ENCODE data around the gene BTNL8. TPM values are rescaled to one million over a fixed set of nuclear protein-coding genes. Genes with fewer than 3 reads are reported as not detected.

Gene BTNL8
- polyA plus RNA-seq, 3 donors = 0.13 to 0.50 (median 0.13) TPM

DNA sequence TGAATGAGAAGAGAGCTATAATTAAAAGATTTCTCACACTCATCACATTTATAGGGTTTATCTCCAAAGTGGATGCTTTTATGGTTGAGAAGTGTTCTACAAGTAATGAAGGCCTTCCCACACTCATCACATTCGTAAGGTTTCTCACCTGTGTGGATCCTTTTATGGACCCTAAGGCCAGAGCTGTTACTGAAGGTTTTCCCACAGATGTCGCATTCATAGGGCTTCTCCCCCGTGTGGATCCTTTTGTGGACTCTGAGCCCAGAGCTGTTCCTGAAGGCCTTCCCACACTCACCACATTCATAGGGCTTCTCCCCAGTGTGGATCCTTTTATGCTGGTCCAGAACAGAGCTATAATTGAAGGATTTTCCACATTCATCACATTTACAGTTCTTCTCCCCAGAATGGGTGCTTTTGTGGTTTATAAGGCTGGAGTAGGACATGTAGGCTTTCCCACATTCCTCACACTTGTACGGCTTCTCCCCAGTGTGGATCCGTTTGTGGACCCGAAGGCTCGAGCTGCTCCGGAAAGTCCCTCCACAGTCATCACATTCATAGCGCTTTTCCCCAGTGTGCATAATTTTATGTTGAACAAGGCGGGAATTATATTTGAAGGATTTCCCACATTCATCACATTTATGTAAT, 48.4 kb upstream of the BTNL8 start:
- H3K36me3 Mint-ChIP-seq = peaks cover 37 to 45% of the 10 kb centered on the region in 2 donors
- Histone ChIP-seq H3K4me2 (replicated peaks; ENCODE audit: extremely low read depth, low read length, poor library complexity, severe bottlenecking) (no peak overlapping the region), H3K27ac (ENCODE audit: low read depth in 1 of 2, low read length in 2 of 2) (no peak overlapping the region)

DNA sequence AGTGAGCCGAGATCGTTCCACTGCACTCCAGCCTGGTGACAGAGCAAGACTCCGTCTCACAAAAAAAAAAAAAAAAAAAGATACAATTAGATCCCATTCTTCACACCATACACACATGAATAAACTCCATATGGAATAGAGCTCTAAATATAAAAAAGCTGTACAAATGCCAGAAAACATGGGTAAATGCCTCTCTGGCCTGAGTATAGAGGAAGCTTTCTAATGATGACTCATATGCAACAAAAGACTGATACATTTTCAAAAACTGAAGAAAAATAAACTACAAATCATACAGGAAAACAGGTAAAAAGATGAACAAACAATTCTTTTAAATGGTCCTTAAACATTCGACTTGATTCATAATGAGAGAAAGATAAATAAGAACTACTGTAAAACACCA, 46.5 kb upstream of the BTNL8 start:
- H2AFZ ChIP-seq (ENCODE audit: insufficient read depth, low read depth, low read length, poor library complexity, severe bottlenecking) = no peak overlapping the region
- no peaks in the 10 kb centered on the region for H3K27me3 ChIP-seq (ENCODE audit: control insufficient read depth in 2 of 2, insufficient read depth in 2 of 2, low read length in 2 of 2)
- peaks cover 31 to 62% of the 10 kb centered on the region in 2 donors for H3K36me3 ChIP-seq (replicated peaks in 1 of 2; ENCODE audit: control insufficient read depth in 1 of 2, insufficient read depth in 2 of 2, low read length in 2 of 2)
- TF ChIP-seq, protein P1, sequence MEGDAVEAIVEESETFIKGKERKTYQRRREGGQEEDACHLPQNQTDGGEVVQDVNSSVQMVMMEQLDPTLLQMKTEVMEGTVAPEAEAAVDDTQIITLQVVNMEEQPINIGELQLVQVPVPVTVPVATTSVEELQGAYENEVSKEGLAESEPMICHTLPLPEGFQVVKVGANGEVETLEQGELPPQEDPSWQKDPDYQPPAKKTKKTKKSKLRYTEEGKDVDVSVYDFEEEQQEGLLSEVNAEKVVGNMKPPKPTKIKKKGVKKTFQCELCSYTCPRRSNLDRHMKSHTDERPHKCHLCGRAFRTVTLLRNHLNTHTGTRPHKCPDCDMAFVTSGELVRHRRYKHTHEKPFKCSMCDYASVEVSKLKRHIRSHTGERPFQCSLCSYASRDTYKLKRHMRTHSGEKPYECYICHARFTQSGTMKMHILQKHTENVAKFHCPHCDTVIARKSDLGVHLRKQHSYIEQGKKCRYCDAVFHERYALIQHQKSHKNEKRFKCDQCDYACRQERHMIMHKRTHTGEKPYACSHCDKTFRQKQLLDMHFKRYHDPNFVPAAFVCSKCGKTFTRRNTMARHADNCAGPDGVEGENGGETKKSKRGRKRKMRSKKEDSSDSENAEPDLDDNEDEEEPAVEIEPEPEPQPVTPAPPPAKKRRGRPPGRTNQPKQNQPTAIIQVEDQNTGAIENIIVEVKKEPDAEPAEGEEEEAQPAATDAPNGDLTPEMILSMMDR (IDR thresholded peaks at IDR 0.05) = no peak
- Mint-ChIP-seq H3K36me3 (peaks cover 46 to 58% of the 10 kb centered on the region in 2 donors), H3K4me3 (no peak overlapping the region), H3K27ac (no peak overlapping the region), H3K9me3 (peaks cover 31 to 48% (median 44%) of the 10 kb centered on the region in 7 donors), H3K27me3 (ENCODE audit: low read depth in 3 of 3) (no peaks in the 10 kb centered on the region), H3K4me1 (no peaks in the 10 kb centered on the region)
- H3K4me1 ChIP-seq (ENCODE audit: control insufficient read depth in 1 of 2, insufficient read depth in 2 of 2, low read length in 2 of 2) = no peaks in the 10 kb centered on the region
- H4K20me1 ChIP-seq (ENCODE audit: insufficient read depth, low read length) = no peaks in the 10 kb centered on the region
- no peak overlapping the region for H3K27ac ChIP-seq (ENCODE audit: low read depth in 1 of 2, low read length in 2 of 2)
- no peaks in the 10 kb centered on the region for H3K79me2 ChIP-seq (ENCODE audit: insufficient read depth, low read length)
- H3K4me2 ChIP-seq (replicated peaks; ENCODE audit: extremely low read depth, low read length, poor library complexity, severe bottlenecking) = no peak overlapping the region
- no peak overlapping the region for H3K9ac ChIP-seq (ENCODE audit: insufficient read depth, low read length, poor library complexity, severe bottlenecking)
- intact Hi-C loops (cut with micrococcal nuclease) = no loop called here
- no peak for DNase-seq
- H3K4me3 ChIP-seq (replicated peaks in 1 of 3; ENCODE audit: low read depth in 2 of 3, low read length in 3 of 3) = no peak overlapping the region
- no CpG with 5 or more reads among the region's 4 CpGs for WGBS (ENCODE audit: insufficient coverage)
- H3K9me3 ChIP-seq (replicated peaks in 1 of 2; ENCODE audit: control insufficient read depth in 1 of 2, insufficient read depth in 1 of 2, low read length in 2 of 2) = peaks cover 24 to 51% of the 10 kb centered on the region in 2 donors

More for the DNA sequence above, 48.4 kb upstream of the BTNL8 start:
- H3K4me1 ChIP-seq (ENCODE audit: control insufficient read depth in 1 of 2, insufficient read depth in 2 of 2, low read length in 2 of 2) = no peaks in the 10 kb centered on the region
- H3K9me3 ChIP-seq (replicated peaks in 1 of 2; ENCODE audit: control insufficient read depth in 1 of 2, insufficient read depth in 1 of 2, low read length in 2 of 2) = peaks cover 41 to 70% of the 10 kb centered on the region in 2 donors
- no peaks in the 10 kb centered on the region for H3K27me3 ChIP-seq (ENCODE audit: control insufficient read depth in 2 of 2, insufficient read depth in 2 of 2, low read length in 2 of 2)
- Mint-ChIP-seq H3K4me3 (no peak overlapping the region), H3K4me1 (no peaks in the 10 kb centered on the region), H3K27me3 (ENCODE audit: low read depth in 3 of 3) (no peaks in the 10 kb centered on the region), H3K9me3 (peaks cover 38 to 66% (median 58%) of the 10 kb centered on the region in 7 donors), H3K27ac (peak overlapping the region in 1 of 7 donors; percentile 35)
- peak overlapping the region in 1 of 3 experiments; percentile 41 for H3K4me3 ChIP-seq (replicated peaks in 1 of 3; ENCODE audit: low read depth in 2 of 3, low read length in 3 of 3)
- TF ChIP-seq, protein P1 (IDR thresholded peaks at IDR 0.05) = no peak
- no peak overlapping the region for H2AFZ ChIP-seq (ENCODE audit: insufficient read depth, low read depth, low read length, poor library complexity, severe bottlenecking)
- H3K79me2 ChIP-seq (ENCODE audit: insufficient read depth, low read length) = no peaks in the 10 kb centered on the region
- H3K9ac ChIP-seq (ENCODE audit: insufficient read depth, low read length, poor library complexity, severe bottlenecking) = no peak overlapping the region
- intact Hi-C loops (cut with micrococcal nuclease) = no loop called here
- no peak for DNase-seq
- H4K20me1 ChIP-seq (ENCODE audit: insufficient read depth, low read length) = no peaks in the 10 kb centered on the region
- WGBS (ENCODE audit: insufficient coverage) = 100% methylated on average over 1 of the region's 10 CpGs
- H3K36me3 ChIP-seq (replicated peaks in 1 of 2; ENCODE audit: control insufficient read depth in 1 of 2, insufficient read depth in 2 of 2, low read length in 2 of 2) = peaks cover 26 to 52% of the 10 kb centered on the region in 2 donors
